Stimulated activated memory B cell treated with anti-CD40 and anti-IgM and Interleukin-4, amounts not matched to agents 10 μg/mL and 1 μg/mL and 100 μg/mL, for 72 hours (primary cell): ENCODE results near the gene DNAAF1.
A peak's percentile ranks its signal among the peaks of the same experiment; 100 is the strongest.

Experiments used
- ATAC-seq: fragments of 150-1000 bp; cut with Tn5 transposase; 2 replicates; pipeline ENCODE4 v1.10.0; 2021
- H3K27ac Mint-ChIP-seq: one replicate; pipeline ENCODE4 v1.8.0; 2022; ENCODE audit warnings: mild to moderate bottlenecking, mixed read lengths
- H3K27me3 Mint-ChIP-seq: one replicate; pipeline ENCODE4 v1.8.0; 2022; ENCODE audit warnings: mixed read lengths
- H3K36me3 Mint-ChIP-seq: one replicate; pipeline ENCODE4 v1.8.0; 2022; ENCODE audit warnings: mixed read lengths
- H3K4me1 Mint-ChIP-seq: one replicate; pipeline ENCODE4 v1.8.0; 2022; ENCODE audit warnings: mixed read lengths
- H3K4me3 Mint-ChIP-seq: one replicate; pipeline ENCODE4 v1.8.0; 2022; ENCODE audit warnings: mild to moderate bottlenecking, moderate library complexity, mixed read lengths
- H3K9me3 Mint-ChIP-seq: one replicate; pipeline ENCODE4 v1.8.0; 2022; ENCODE audit warnings: mixed read lengths

Gene DNAAF1

GRCh38 chr16:84182680-84183571 lies 37.8 kb downstream of the DNAAF1 start:
- Mint-ChIP-seq H3K27me3 (no peaks in the 10 kb centered on the region), H3K9me3 (no peaks in the 10 kb centered on the region), H3K4me1 (peaks cover 31% of the 10 kb centered on the region), H3K4me3 (no peak overlapping the region), H3K36me3 (peaks cover 54% of the 10 kb centered on the region), H3K27ac (no peak overlapping the region)
- no peak for ATAC-seq

GRCh38 chr16:84183572-84183875 lies 38.4 kb downstream of the DNAAF1 start:
- Mint-ChIP-seq H3K27ac (no peak overlapping the region), H3K9me3 (no peaks in the 10 kb centered on the region), H3K4me3 (no peak overlapping the region), H3K4me1 (peaks cover 31% of the 10 kb centered on the region), H3K27me3 (no peaks in the 10 kb centered on the region), H3K36me3 (peaks cover 48% of the 10 kb centered on the region)
- no peak for ATAC-seq

GRCh38 chr16:84183911-84184591 lies 38.9 kb downstream of the DNAAF1 start:
- H3K4me1 Mint-ChIP-seq: peaks cover 31% of the 10 kb centered on the region
- no peaks in the 10 kb centered on the region for H3K9me3 Mint-ChIP-seq
- peak overlapping the region; percentile 0 for H3K27ac Mint-ChIP-seq
- peaks cover 45% of the 10 kb centered on the region for H3K36me3 Mint-ChIP-seq
- H3K27me3 Mint-ChIP-seq: no peaks in the 10 kb centered on the region
- H3K4me3 Mint-ChIP-seq: no peak overlapping the region
- ATAC-seq: no peak

- Mint-ChIP-seq H3K27me3 (no peaks in the 10 kb centered on the region), H3K4me1 (peaks cover 31% of the 10 kb centered on the region), H3K36me3 (peaks cover 45% of the 10 kb centered on the region), H3K4me3 (peak overlapping the region; percentile 97), H3K9me3 (no peaks in the 10 kb centered on the region), H3K27ac (peak overlapping the region; percentile 0)
- no peak for ATAC-seq
Observed at GRCh38 chr16:84184775-84185174, 39.7 kb downstream of the DNAAF1 start.

- H3K27ac Mint-ChIP-seq: peak within 1 kb of the TSS; percentile 98
- peak; percentile 96 for ATAC-seq
- no peaks in the 10 kb centered on the region for H3K9me3 Mint-ChIP-seq
- peak within 1 kb of the TSS; percentile 97 for H3K4me3 Mint-ChIP-seq
- H3K36me3 Mint-ChIP-seq: peaks cover 32% of the 10 kb centered on the region
- H3K4me1 Mint-ChIP-seq: peaks cover 31% of the 10 kb centered on the region
- no peaks in the 10 kb centered on the region for H3K27me3 Mint-ChIP-seq
Observed at GRCh38 chr16:84186685-84187437, 41.8 kb downstream of the DNAAF1 start, which contains the start of gene TAF1C. TAF1C (minus strand) TSS chr16:84187057; CDS start chr16:84184988, 2,069 bp downstream.

GRCh38 chr16:84190731-84191388 lies 45.8 kb downstream of the DNAAF1 start, which contains the start of gene ADAD2:
ADAD2 (plus strand) TSS chr16:84191157; CDS start chr16:84191231, 74 bp downstream.
- Mint-ChIP-seq H3K36me3 (peaks cover 5% of the 10 kb centered on the region), H3K27ac (no peak within 1 kb of the TSS), H3K4me3 (no peak within 1 kb of the TSS), H3K4me1 (peaks cover 19% of the 10 kb centered on the region), H3K27me3 (peaks cover 11% of the 10 kb centered on the region), H3K9me3 (no peaks in the 10 kb centered on the region)
- no peak for ATAC-seq

GRCh38 chr16:84191466-84191865 lies 46.4 kb downstream of the DNAAF1 start:
- Mint-ChIP-seq H3K9me3 (no peaks in the 10 kb centered on the region), H3K27me3 (peaks cover 15% of the 10 kb centered on the region), H3K36me3 (peaks cover 5% of the 10 kb centered on the region), H3K4me1 (peaks cover 15% of the 10 kb centered on the region), H3K4me3 (no peak overlapping the region), H3K27ac (no peak overlapping the region)
- ATAC-seq: no peak

- Mint-ChIP-seq H3K36me3 (no peaks in the 10 kb centered on the region), H3K4me1 (peaks cover 10% of the 10 kb centered on the region), H3K27ac (peak overlapping the region; percentile 69), H3K27me3 (peaks cover 35% of the 10 kb centered on the region), H3K4me3 (no peak overlapping the region), H3K9me3 (no peaks in the 10 kb centered on the region)
- ATAC-seq: no peak
Observed at GRCh38 chr16:84193480-84193879, 48.4 kb downstream of the DNAAF1 start.

GRCh38 chr16:84194018-84194417 lies 48.9 kb downstream of the DNAAF1 start:
- no peak for ATAC-seq
- Mint-ChIP-seq H3K27ac (peak overlapping the region; percentile 69), H3K9me3 (no peaks in the 10 kb centered on the region), H3K27me3 (peaks cover 40% of the 10 kb centered on the region), H3K4me3 (peak overlapping the region; percentile 23), H3K4me1 (peaks cover 10% of the 10 kb centered on the region), H3K36me3 (no peaks in the 10 kb centered on the region)

GRCh38 chr16:84194470-84195200 lies 49.5 kb downstream of the DNAAF1 start:
- Mint-ChIP-seq H3K4me1 (peaks cover 10% of the 10 kb centered on the region), H3K9me3 (no peaks in the 10 kb centered on the region), H3K4me3 (peak overlapping the region; percentile 23), H3K36me3 (no peaks in the 10 kb centered on the region), H3K27ac (peak overlapping the region; percentile 69), H3K27me3 (peaks cover 42% of the 10 kb centered on the region)
- peak; percentile 68 for ATAC-seq

- peak overlapping the region; percentile 69 for H3K27ac Mint-ChIP-seq
- no peaks in the 10 kb centered on the region for H3K9me3 Mint-ChIP-seq
- H3K4me3 Mint-ChIP-seq: no peak overlapping the region
- ATAC-seq: peak; percentile 24
- peaks cover 10% of the 10 kb centered on the region for H3K4me1 Mint-ChIP-seq
- peaks cover 42% of the 10 kb centered on the region for H3K27me3 Mint-ChIP-seq
- no peaks in the 10 kb centered on the region for H3K36me3 Mint-ChIP-seq
Observed at GRCh38 chr16:84195201-84196093, 50.3 kb downstream of the DNAAF1 start.

- Mint-ChIP-seq H3K36me3 (no peaks in the 10 kb centered on the region), H3K4me1 (peaks cover 10% of the 10 kb centered on the region), H3K27ac (no peak overlapping the region), H3K27me3 (peaks cover 42% of the 10 kb centered on the region), H3K9me3 (no peaks in the 10 kb centered on the region), H3K4me3 (no peak overlapping the region)
- ATAC-seq: no peak
Observed at GRCh38 chr16:84196101-84196500, 51.0 kb downstream of the DNAAF1 start.

- ATAC-seq: no peak
- H3K27me3 Mint-ChIP-seq: peaks cover 42% of the 10 kb centered on the region
- no peaks in the 10 kb centered on the region for H3K9me3 Mint-ChIP-seq
- H3K36me3 Mint-ChIP-seq: no peaks in the 10 kb centered on the region
- H3K4me3 Mint-ChIP-seq: no peak overlapping the region
- peaks cover 10% of the 10 kb centered on the region for H3K4me1 Mint-ChIP-seq
- no peak overlapping the region for H3K27ac Mint-ChIP-seq
Observed at GRCh38 chr16:84196727-84197394, 51.8 kb downstream of the DNAAF1 start.
